ENCODE results near the gene CHAT. TPM values are rescaled to one million over a fixed set of nuclear protein-coding genes. Genes with fewer than 3 reads are reported as not detected.

Gene CHAT
- polyA plus RNA-seq, 3 donors from 2014 or later = not detected

DNA sequence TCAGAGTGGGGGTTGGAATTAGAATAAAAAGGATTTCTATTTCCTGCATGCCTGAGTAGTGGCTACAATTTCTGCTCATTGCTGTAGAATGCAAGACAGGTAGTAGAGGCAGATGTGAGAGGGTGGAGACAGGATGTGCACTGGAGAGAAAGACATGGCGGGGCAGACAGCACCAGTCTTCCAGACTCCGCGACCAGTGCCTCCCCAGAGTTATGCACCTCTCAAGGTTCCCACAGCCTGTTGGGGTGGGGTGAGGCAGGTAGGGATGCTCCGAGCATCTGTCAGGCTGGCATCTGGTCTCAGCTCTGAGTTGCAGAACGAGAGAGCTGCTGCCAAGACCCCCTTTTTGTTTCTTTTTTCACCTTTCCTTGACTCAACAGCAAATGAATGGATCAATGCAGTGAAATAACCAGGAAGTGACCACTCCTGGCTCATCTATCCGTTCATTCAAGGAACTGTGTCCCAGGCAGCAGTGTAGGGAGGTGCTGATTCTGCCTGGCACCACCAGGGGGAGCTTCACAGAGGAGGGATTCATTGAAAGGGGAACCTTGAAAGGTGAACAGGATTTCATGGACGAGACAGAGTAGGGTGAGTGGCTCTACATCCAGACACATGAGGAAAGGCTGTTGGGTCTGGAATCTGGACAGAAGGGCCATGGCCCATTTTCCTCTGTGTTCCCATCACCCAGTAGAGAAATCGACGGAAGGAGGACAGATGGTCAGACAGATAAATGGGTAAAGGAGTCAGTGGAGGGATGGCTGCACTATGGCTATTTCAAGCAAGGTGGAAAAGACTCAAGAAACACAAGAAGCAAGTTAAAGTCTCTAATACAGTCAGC, 20.9 kb upstream of the CHAT start:
- peak; percentile 17 to 32 (median 26) for DNase-seq
- no peaks in the 10 kb centered on the region for H3K36me3 Mint-ChIP-seq
- H3K4me1 Mint-ChIP-seq = peaks cover 0 to 6% of the 10 kb centered on the region in 2 donors
- no peak overlapping the region for H3K27ac Mint-ChIP-seq
- H3K9me3 Mint-ChIP-seq = no peaks in the 10 kb centered on the region
- H3K4me3 Mint-ChIP-seq = no peak overlapping the region
- peaks cover 5 to 19% (median 9%) of the 10 kb centered on the region in 3 donors for H3K27me3 Mint-ChIP-seq (ENCODE audit: low read depth in 3 of 3)

DNA sequence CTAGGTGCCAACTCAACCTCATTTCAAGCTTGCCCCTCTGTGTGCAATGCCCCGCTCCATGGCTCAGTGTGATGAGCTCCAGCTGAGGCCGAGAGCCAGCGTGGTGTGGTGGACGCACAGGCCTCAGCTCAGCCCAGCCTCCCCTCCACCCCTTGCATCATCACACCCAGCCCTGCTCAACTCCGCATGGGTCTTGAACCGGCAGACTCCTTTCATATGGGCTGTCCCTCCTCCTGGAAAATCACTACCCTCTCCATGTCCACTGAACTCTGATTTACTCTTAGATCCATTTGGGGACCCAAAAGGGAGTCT, 20.3 kb upstream of the CHAT start:
- Mint-ChIP-seq H3K36me3 (no peaks in the 10 kb centered on the region), H3K4me3 (no peak overlapping the region), H3K4me1 (peaks cover 0 to 6% of the 10 kb centered on the region in 2 donors), H3K27me3 (ENCODE audit: low read depth in 3 of 3) (peaks cover 8 to 19% (median 11%) of the 10 kb centered on the region in 3 donors), H3K27ac (no peak overlapping the region), H3K9me3 (no peaks in the 10 kb centered on the region)
- DNase-seq = no peak

DNA sequence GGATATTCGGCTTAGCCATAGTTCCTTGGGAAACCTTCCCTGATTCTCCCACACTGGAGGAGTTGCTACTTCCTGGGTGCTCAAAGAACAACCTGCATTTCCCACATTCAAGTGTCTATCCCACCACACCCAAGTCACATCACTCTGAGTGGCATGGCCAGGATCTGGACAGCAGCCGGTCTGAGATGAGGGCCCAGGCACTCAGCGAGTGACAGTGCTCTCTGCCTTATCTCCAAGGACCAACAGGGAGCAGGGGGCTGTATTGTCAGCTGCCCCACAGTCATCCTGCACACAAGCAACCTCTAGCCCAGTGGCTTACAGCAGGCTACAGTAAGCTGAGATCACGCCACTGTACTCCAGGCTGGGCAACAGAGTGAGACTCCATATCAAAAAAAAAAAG, 19.8 kb upstream of the CHAT start:
- Mint-ChIP-seq H3K27me3 (ENCODE audit: low read depth in 3 of 3) (peaks cover 8 to 19% (median 11%) of the 10 kb centered on the region in 3 donors), H3K4me1 (peaks cover 0 to 6% of the 10 kb centered on the region in 2 donors), H3K9me3 (no peaks in the 10 kb centered on the region), H3K27ac (no peak overlapping the region), H3K36me3 (no peaks in the 10 kb centered on the region), H3K4me3 (no peak overlapping the region)
- no peak for DNase-seq

DNA sequence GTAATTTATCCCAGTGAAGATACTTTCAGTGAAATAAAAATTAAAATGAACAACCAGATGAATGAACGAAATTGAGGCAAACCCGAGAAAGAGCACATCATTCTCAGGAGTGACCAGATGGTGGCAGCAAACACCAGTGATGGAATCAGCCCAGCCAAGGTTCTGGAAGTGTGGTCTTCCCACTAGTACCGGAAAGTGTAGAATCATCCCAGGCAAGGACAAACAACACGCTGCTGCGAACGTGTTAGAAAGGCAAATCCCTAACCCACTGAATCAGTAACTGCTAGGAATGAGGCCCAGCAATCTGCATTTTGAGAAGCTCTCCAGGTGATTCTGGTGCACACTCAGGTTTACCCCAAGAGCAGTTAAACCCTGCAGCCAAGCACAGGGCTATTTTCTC, 19.2 kb upstream of the CHAT start:
- H3K36me3 Mint-ChIP-seq = no peaks in the 10 kb centered on the region
- no peak overlapping the region for H3K4me3 Mint-ChIP-seq
- H3K27ac Mint-ChIP-seq = no peak overlapping the region
- peak in 2 of 3 donors; percentile 7 to 9 for DNase-seq
- H3K4me1 Mint-ChIP-seq = peaks cover 0 to 6% of the 10 kb centered on the region in 2 donors
- peaks cover 8 to 19% (median 11%) of the 10 kb centered on the region in 3 donors for H3K27me3 Mint-ChIP-seq (ENCODE audit: low read depth in 3 of 3)
- H3K9me3 Mint-ChIP-seq = no peaks in the 10 kb centered on the region

DNA sequence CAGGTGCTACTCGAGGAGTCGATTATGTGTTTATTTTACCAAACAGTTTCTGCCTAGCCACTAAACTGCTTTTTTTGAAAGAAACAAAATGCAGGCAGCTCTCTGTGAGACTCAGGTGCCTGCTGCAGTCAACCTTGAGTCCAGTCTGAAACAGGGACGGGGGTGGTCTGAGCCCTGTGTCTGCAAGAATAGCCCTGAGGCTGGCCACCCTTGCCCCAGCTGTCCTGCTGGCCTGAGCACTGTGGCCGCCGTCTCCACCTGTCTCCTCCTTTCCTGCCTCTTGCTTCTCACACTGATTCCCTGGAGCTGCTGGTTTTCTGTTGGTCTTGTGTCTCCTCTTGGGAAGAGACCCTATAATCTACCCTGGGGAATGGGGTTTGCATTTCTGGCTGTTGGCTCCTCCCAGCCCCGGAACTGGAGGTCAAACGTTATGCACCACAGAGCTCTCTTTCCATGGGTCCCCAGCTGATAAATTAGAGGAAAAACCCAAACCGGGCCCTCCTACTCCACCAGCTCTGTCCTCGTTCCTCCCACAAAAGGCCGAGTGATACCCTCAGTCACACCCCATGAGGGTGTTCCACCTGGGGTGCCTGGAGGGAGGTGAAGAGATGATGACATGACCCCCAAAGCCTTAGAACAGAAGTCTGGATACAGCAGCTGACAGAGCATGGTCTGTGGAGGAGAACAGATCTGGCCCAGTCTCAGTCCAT, 18.7 kb upstream of the CHAT start:
- no peak overlapping the region for H3K27ac Mint-ChIP-seq
- no peaks in the 10 kb centered on the region for H3K36me3 Mint-ChIP-seq
- peaks cover 8 to 19% (median 11%) of the 10 kb centered on the region in 3 donors for H3K27me3 Mint-ChIP-seq (ENCODE audit: low read depth in 3 of 3)
- no peak overlapping the region for H3K4me3 Mint-ChIP-seq
- no peaks in the 10 kb centered on the region for H3K9me3 Mint-ChIP-seq
- no peak for DNase-seq
- H3K4me1 Mint-ChIP-seq = peaks cover 0 to 6% of the 10 kb centered on the region in 2 donors

DNA sequence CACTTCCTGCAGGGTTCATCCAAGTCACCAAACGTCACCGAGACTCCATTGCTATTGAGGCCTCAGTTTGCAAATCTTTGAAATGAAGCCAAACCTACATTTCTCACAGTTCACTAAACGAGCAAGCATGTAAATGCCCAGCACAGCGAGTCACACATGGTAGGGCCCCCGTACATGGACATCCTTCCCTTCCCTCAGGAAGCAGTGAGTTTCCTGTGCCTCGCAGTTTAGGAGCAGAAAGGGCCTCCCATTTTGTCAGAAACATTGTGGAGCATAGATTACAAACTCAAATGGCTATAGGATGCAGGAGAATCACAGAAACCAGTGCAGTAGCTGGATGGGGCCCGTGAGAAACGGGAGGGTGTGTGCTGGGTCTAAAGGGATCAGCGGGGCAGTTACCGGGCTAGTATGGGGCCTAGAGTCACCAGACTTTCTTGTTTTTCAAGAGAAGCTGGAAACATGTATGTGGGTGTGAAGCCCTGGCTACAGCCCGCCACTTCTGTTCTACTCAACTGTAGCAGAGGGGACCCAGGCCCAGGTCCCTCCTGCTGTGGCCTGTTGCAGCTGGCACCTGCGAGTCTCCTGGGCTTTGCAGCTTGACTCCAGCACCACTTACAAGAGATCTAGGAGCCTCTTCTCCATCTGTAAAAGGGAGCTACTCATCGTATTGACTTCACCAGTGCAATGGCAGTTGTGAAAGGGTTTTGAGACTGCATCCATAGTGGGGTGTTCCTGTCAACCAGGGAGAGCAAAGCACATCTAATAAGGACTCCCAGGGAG, 17.9 kb upstream of the CHAT start:
- H3K4me1 Mint-ChIP-seq = peaks cover 0 to 6% of the 10 kb centered on the region in 2 donors
- H3K4me3 Mint-ChIP-seq = no peak overlapping the region
- H3K9me3 Mint-ChIP-seq = no peaks in the 10 kb centered on the region
- H3K36me3 Mint-ChIP-seq = no peaks in the 10 kb centered on the region
- H3K27me3 Mint-ChIP-seq (ENCODE audit: low read depth in 3 of 3) = peaks cover 11 to 19% (median 11%) of the 10 kb centered on the region in 3 donors
- no peak for DNase-seq
- H3K27ac Mint-ChIP-seq = no peak overlapping the region

DNA sequence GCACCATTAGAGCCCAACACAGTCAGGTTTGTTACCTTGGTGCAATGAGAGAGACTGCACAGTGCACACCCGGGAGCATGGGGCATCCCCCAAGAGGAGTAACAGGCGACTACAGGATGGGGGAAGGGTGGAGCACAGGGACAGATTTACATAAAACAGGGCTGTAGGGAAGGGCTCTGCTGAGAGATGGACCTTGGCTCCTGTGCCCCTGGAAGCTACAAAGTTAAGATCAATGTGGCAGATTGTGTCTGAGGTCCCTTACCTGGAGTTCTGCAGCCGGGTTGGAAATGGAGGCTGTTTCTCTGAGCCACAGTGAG, 17.4 kb upstream of the CHAT start:
- H3K36me3 Mint-ChIP-seq = no peaks in the 10 kb centered on the region
- H3K4me3 Mint-ChIP-seq = no peak overlapping the region
- peaks cover 10 to 18% (median 11%) of the 10 kb centered on the region in 3 donors for H3K27me3 Mint-ChIP-seq (ENCODE audit: low read depth in 3 of 3)
- no peak overlapping the region for H3K27ac Mint-ChIP-seq
- H3K4me1 Mint-ChIP-seq = peaks cover 0 to 6% of the 10 kb centered on the region in 2 donors
- DNase-seq = no peak
- H3K9me3 Mint-ChIP-seq = no peaks in the 10 kb centered on the region

DNA sequence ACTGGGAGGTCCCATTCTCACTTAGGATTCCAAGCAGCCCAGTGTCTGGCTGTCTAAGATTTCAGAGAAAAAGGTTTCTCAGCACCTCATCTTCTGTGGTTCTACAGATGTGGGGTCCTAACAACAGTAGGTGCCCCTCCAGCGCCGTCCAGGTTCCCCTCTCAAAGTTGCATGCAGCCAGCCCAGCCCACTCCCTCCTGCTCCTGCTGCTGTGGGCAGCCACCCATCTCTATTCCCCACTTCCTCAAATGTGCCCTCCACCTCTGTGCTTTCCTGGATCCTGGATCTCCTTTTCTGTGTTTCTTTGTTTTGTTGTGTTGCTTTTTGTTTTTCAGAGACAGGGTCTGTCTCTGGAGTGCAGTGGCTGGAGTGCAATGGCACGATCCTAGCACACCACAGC, 17.0 kb upstream of the CHAT start:
- H3K4me1 Mint-ChIP-seq = peaks cover 0 to 6% of the 10 kb centered on the region in 2 donors
- H3K9me3 Mint-ChIP-seq = no peaks in the 10 kb centered on the region
- no peaks in the 10 kb centered on the region for H3K36me3 Mint-ChIP-seq
- H3K27me3 Mint-ChIP-seq (ENCODE audit: low read depth in 3 of 3) = peaks cover 10 to 17% (median 11%) of the 10 kb centered on the region in 3 donors
- no peak overlapping the region for H3K27ac Mint-ChIP-seq
- H3K4me3 Mint-ChIP-seq = no peak overlapping the region
- DNase-seq = no peak

DNA sequence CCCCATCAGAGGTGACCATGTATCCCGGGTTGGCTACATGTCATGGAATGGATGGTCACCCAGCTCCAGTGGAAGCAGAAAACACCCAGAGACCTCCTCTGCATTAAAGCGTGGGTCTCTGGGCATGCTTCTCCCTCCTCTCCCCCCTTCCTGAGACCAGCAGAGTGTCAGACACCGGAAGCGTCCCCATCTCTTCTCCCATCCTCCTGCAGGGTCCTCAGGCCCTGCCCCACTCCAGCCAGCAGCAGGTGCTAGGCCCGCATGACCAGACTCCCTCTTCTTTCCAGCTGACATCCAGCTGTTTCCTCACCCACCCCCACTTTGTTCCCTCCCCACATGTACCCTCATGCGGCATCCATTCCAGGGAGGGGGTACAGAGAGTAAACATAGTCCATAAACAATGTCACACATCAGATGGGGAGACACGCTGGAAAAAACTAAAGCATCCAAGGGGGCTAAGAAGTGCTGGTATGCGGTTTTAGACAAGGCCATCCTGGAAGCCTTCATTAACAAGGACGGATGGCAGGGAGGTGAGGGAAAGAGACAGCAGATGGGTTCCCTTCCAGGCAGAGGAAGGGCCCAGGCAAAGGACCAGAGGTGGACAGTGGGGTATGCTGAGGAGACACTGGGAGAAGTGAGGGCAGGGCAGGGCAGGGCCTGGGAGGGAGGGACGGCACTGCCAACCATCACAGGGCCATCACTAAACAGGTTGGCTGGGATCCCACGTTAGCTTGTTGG, 16.2 kb upstream of the CHAT start:
- H3K9me3 Mint-ChIP-seq = no peaks in the 10 kb centered on the region
- peaks cover 8 to 16% (median 11%) of the 10 kb centered on the region in 3 donors for H3K27me3 Mint-ChIP-seq (ENCODE audit: low read depth in 3 of 3)
- H3K4me1 Mint-ChIP-seq = peaks cover 0 to 6% of the 10 kb centered on the region in 2 donors
- no peak overlapping the region for H3K27ac Mint-ChIP-seq
- no peaks in the 10 kb centered on the region for H3K36me3 Mint-ChIP-seq
- no peak for DNase-seq
- H3K4me3 Mint-ChIP-seq = no peak overlapping the region

DNA sequence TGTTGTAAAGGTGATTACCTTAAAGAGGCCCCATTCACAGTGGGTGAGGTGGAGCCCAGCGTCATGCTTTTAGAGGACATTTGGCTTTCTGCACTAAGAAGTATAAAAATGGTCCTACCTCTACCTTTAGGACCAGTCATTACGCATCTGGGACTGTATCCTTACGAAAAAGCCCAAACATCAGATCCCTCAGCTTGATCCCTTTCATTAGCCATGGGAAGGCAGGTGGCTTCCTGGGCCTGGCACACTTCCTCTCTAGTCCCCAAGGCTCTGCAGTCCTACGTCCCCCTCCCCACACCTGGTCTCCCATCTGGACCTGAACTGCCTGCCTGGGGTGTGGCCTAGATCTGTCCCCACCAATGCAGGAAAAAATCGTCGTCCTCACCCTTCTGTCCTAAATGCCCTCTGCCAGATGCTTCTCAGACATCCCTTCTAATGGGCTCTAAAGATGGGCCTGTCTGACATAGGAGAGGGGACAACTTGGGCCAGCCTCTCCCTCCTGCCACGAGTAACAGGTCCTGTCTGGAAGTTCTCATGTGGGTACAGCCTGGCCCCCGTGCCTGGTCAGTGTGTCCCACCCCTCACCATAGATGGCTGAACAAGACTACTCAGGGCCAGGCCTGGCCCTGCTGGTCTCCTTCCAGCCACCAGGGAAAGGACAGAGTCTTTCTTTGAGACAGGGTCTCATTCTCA, 15.5 kb upstream of the CHAT start:
- H3K27ac Mint-ChIP-seq = no peak overlapping the region
- no peaks in the 10 kb centered on the region for H3K36me3 Mint-ChIP-seq
- DNase-seq = no peak
- no peaks in the 10 kb centered on the region for H3K9me3 Mint-ChIP-seq
- H3K4me3 Mint-ChIP-seq = no peak overlapping the region
- H3K4me1 Mint-ChIP-seq = peaks cover 0 to under 1% of the 10 kb centered on the region in 2 donors
- H3K27me3 Mint-ChIP-seq (ENCODE audit: low read depth in 3 of 3) = peaks cover 8 to 12% (median 9%) of the 10 kb centered on the region in 3 donors

DNA sequence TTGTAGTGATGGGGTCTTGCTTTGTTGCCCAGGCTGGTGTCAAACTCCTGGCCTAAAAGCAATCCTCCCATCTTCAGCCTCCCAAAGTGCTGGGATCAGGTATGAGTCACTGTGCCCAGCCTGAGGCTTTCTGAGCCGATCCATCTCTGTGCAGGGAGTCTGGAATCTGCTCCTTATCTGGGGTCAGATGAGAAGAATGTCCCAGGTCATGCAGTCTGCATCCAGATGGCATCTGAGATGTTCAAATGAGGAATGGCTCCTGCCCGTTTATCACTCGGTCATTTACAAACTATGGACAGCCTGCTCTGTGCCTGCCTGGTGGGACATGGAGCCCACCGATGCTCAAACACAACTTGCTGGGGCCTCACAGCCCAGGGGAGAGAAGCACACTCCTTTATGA, 14.9 kb upstream of the CHAT start:
- Mint-ChIP-seq H3K9me3 (no peaks in the 10 kb centered on the region), H3K27me3 (ENCODE audit: low read depth in 3 of 3) (peaks cover 7 to 12% (median 8%) of the 10 kb centered on the region in 3 donors)

DNA sequence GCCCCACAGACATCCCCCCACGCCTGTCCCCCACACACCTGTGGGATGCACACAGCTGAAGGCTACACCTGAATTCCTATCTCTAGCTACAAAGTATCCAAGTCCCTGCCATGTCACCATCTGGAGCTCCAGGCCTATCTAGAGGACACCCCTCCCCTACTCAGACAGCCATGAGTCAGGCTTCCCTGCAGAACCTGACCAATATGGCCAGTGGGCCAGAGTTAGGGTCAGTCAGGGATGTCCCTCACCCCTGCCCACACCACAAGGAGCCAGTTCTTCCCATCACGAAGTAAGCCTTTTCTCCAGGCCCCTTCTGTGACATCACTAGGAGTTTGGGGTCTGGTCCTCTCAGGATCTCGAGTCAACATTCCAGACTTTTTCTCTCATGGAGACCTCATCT, 14.3 kb upstream of the CHAT start:
- Mint-ChIP-seq H3K27me3 (ENCODE audit: low read depth in 3 of 3) (peaks cover 5 to 12% (median 8%) of the 10 kb centered on the region in 3 donors), H3K4me3 (no peak overlapping the region), H3K9me3 (no peaks in the 10 kb centered on the region), H3K4me1 (no peaks in the 10 kb centered on the region), H3K36me3 (no peaks in the 10 kb centered on the region), H3K27ac (no peak overlapping the region)
- no peak for DNase-seq

More for the DNA sequence above, 14.9 kb upstream of the CHAT start:
- H3K4me3 Mint-ChIP-seq = no peak overlapping the region
- no peak overlapping the region for H3K27ac Mint-ChIP-seq
- H3K4me1 Mint-ChIP-seq = no peaks in the 10 kb centered on the region
- no peaks in the 10 kb centered on the region for H3K36me3 Mint-ChIP-seq
- DNase-seq = no peak

DNA sequence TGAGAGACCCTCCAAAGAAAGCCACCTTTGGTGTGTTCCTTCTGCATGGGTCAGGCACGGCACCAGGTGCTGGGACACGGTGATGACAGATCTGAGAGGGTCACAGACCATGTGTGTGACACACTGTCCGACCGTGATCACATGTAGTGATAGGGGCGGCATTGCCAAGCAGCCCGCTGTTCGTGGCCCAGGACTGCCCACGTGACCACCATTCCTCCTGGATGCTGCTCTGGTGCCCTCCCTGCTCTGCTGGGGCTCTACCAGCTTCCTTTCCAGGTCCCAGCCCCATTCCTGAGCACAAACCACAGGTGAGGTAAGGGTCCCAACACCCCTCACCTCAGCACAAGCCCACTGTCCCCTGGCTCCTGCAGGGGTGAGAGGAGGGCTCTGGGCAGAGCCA, 13.8 kb upstream of the CHAT start:
- Mint-ChIP-seq H3K4me3 (no peak overlapping the region), H3K4me1 (no peaks in the 10 kb centered on the region), H3K9me3 (no peaks in the 10 kb centered on the region), H3K27me3 (ENCODE audit: low read depth in 3 of 3) (peaks cover 4 to 12% (median 12%) of the 10 kb centered on the region in 3 donors), H3K27ac (no peak overlapping the region), H3K36me3 (no peaks in the 10 kb centered on the region)
- no peak for DNase-seq
